Uterus (tissue), 2 donors: Measurements from ENCODE around the gene SUSD3.

Experiments
- CTCF ChIP-seq, 4 experiments: fragments of 200-600 bp in 2 of 4; fragments of 450-650 bp in 2 of 4; sonication (generic) in 2 of 4; IDR thresholded peaks; one replicate each; pipeline ENCODE4 v1.5.1; 2016 to 2019; ENCODE audit warnings: antibody characterized with exemption in 4 of 4, mild to moderate bottlenecking in 2 of 4, moderate library complexity in 1 of 4
- POLR2A ChIP-seq, 2 donors: fragments of 450-650 bp; IDR thresholded peaks; one replicate each; pipeline ENCODE4 v1.6.1; 2016; ENCODE audit warnings: antibody characterized with exemption in 2 of 2, mild to moderate bottlenecking in 1 of 2, moderate library complexity in 1 of 2

- TF ChIP-seq CTCF (IDR thresholded peaks at IDR 0.05) (no peak), POLR2A (IDR thresholded peaks at IDR 0.05) (no peak)
These were observed 31.0 kb downstream of the SUSD3 start for GRCh38 chr9:93089481-93089991.
